ENCODE measurements around the gene TRIM38.

GRCh38 chr6:25968769-25969168 is 6.2 kb downstream of the TRIM38 start:
- TF ChIP-seq, protein P1, sequence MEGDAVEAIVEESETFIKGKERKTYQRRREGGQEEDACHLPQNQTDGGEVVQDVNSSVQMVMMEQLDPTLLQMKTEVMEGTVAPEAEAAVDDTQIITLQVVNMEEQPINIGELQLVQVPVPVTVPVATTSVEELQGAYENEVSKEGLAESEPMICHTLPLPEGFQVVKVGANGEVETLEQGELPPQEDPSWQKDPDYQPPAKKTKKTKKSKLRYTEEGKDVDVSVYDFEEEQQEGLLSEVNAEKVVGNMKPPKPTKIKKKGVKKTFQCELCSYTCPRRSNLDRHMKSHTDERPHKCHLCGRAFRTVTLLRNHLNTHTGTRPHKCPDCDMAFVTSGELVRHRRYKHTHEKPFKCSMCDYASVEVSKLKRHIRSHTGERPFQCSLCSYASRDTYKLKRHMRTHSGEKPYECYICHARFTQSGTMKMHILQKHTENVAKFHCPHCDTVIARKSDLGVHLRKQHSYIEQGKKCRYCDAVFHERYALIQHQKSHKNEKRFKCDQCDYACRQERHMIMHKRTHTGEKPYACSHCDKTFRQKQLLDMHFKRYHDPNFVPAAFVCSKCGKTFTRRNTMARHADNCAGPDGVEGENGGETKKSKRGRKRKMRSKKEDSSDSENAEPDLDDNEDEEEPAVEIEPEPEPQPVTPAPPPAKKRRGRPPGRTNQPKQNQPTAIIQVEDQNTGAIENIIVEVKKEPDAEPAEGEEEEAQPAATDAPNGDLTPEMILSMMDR (conservative IDR thresholded peaks at IDR 0.05; ENCODE audit: low read length) = no peak
- no peak for TF ChIP-seq EZH2phosphoT487 (IDR thresholded peaks at IDR 0.05; ENCODE audit: borderline replicate concordance)

Measured in Loucy (cell line).